GM19238 (cell line): ENCODE measurements around the gene CYSRT1.

Experiments
- DNase-seq: peaks from one replicate; pipeline ENCODE4 v3.0.0; 2011; ENCODE audit warnings: low spot score; ENCODE audit not compliant: insufficient read length

The CYSRT1 gene, protein sequence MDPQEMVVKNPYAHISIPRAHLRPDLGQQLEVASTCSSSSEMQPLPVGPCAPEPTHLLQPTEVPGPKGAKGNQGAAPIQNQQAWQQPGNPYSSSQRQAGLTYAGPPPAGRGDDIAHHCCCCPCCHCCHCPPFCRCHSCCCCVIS

DNA sequence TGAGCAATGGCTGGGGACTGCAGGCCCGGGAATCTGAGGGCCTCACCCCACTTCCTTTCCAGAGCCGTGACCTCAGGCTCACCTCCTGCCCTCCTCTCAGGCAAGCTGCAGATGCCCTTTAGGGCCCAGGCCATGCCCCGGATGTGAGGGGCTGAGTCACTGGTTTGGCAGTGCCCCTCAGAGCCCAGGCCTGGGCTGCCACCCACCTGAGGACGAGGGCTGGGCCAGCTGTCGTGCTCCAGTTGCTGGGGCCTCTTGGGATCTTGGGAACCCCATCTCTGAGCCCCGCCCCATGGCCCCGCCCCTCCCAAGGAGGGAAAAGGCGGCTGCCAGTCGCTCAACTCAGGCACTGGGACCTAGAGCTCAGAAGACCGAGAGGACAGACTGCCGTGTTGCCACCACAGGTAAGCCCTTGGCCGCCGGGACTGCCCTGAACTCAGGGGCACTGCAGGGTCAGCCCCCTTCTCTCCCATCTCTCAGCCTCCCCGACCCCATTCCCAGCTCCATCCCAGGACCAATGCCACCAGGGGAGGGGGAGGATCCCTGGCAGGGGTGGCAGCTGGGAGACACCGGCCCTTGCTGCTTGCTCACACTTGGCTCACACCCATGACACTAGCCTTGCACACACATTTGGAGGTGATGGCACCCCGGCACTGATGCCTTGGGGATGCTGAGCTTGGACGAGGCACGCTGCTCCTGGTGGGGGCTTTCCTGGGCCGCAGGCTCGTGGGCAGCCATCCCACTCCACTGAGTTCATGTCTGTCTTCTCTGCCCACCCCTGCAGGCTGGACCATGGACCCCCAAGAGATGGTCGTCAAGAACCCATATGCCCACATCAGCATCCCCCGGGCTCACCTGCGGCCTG is at the start of gene CYSRT1:
Gene CYSRT1, plus strand, starts transcription at position 345 of the 865 bp plus-strand sequence. Its CDS starts 448 bp downstream, at position 793.
- no peak for DNase-seq

GRCh38 chr9:137175345-137175961 is 49.5 kb upstream of the CYSRT1 start:
- DNase-seq: no peak

- peak; percentile 74 for DNase-seq
Observed at GRCh38 chr9:137176302-137177182, 48.4 kb upstream of the CYSRT1 start.

GRCh38 chr9:137178201-137178938 is 46.6 kb upstream of the CYSRT1 start:
- DNase-seq: no peak

DNA sequence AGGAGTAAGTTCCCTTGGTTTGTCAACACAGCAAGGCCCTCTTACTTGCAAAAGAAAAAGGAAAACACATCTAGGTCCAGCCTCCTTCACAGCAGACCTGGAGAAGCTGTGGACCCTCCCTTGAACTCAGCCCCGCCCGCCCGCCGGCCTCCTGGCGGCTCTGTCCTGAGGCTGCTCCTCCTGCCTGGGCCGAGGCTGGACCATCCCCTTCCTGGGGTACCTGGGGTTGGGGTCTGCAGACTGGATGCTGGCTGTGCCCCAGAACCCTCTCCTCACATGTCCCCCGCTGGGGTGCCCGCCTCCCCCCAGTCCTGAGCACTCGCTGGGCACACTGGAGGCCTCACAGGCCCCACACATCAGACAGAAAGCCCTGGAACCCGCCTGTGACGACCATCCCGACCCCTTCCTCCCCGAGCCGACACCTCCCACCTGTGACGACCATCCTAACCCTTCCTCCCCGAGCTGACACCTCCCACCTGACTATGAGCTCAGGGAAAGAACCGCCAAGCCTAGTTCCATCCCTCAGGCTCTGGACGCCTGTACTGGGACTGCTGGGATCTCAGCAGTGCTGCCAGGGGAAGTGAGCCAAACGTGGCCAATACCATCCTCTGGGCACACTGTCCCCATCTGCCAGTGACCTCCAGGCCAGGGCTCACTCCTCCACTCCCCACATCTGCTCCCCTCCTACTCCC is 45.9 kb upstream of the CYSRT1 start:
- no peak for DNase-seq

DNA sequence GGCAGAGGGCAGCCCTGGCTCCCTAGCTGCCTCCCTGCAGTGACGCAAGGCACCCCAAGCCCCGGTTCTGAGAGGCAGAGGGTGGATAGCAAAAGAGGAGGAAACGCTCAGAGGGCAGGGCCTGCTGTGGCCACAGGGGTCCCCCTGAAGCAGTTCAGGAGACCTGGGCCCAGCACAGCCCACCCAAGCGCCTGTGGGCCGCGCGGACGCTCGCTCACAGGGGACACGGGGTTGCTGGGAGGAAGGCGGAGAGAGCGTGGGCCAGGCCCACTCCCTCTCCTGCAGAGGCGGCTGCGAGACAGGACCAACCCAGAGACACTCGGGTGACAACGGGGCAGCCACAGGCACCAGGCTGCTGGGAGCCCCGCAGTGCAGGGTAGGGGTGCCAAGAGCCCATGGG is 45.2 kb upstream of the CYSRT1 start:
- no peak for DNase-seq

GRCh38 chr9:137180491-137180890 is 44.5 kb upstream of the CYSRT1 start:
- DNase-seq: no peak

DNA sequence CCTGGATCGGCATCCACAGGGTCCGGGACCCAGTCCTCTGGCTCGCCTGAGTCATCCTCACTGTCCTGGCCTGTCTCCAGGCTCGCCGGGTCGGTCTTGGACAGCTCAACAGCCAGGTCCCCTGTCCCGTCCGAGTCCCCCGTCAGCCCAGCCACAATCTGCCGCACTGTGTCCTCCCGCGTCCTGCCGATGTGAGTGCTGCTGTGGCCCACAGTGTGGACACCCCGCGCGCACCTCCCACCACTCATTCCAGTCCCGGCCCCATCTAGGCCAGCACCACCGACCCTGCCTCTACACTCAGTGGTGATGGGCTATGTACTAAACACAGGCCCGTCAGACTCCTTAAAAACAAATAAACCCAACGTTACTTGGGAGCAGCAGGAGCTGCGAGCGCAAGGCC is 43.3 kb upstream of the CYSRT1 start:
- no peak for DNase-seq

- DNase-seq: no peak
Observed at GRCh38 chr9:137182836-137183235, 42.1 kb upstream of the CYSRT1 start.

DNA sequence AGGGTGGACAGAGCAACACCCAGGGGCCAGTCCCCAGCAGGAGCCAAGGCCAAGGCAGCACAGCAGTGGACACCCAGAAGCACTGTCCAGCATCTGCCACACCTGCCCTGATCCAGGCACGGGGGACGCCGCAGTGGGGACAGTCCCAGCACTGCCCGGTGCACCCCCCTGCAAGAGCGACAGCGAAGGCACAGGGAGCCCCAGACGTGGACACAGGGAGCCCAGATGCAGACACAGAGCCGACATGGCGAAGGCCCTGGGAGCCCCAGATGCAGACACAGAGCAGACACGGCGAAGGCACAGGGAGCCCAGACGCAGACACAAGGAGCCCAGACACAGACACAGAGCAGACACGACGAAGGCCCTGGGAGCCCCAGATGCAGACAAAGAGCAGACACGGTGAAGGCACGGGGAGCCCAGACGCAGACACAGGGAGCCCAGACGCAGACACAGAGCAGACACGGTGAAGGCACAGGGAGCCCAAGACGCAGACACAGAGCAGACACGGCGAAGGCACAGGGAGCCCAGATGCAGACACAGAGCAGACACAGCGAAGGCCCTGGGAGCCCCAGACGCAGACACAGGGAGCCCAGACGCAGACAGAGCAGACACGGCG is 40.9 kb upstream of the CYSRT1 start:
- DNase-seq: no peak

DNA sequence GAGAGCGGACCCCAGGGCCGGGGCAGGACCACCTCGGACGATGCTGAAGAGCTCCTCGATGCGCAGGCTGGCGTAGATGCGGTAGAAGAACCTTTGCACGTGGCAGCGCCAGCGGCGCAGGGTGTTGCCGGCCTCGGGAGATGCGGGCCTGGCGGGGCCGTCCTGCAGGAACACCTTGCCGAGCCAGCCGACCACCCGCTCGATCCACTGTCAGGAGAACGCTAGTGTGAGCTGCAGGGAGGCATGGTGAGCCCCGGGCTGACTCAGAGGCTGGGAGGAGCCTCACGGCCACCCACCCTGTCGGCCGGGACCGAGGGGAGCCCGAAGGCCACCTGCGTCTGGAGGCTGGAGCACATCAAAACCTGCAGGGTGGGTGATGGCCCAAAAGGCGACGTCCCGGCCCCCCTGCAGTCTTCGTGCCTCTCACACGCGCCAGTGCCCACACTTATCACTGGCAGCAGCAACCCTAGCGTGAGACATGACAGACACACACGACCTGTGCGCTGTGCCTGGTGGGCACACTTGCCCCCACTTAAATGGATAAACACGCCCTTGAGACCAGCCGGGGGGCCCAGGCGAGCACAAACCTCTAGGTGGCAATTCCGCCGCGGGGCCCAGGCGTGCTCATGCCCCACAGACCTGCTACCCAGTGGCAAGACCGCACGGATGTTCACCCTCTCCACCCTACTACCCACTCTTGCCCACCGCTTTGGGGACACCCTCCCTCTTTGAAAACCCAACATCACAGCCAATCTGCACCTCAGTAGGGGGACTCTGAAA is 39.9 kb upstream of the CYSRT1 start:
- no peak for DNase-seq

GRCh38 chr9:137185921-137186320 is 39.1 kb upstream of the CYSRT1 start:
- DNase-seq: no peak

GRCh38 chr9:137186385-137186784 is 38.6 kb upstream of the CYSRT1 start:
- DNase-seq: no peak

- no peak for DNase-seq
Observed at GRCh38 chr9:137187386-137187785, 37.6 kb upstream of the CYSRT1 start.

DNA sequence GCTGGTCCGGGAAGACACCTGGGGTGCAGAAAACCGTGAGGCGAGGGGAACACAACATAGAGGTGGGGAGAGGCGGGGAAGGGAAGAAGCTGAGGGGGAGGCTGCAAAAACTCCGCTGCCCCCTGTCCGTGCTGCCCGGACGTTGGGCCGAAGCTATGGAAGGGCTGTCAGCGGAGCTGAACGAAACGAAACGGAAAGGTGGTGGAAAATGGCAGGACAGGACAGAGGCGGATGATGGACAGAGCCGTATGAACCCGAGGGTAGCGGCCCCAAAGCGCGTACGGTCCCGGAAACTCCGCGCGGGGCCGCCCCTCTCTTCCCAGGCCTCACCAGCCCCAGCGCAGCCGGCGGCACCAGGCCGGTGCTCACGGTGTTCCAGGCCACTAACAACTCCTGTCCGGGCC is 36.9 kb upstream of the CYSRT1 start:
- no peak for DNase-seq

GRCh38 chr9:137188490-137189296 is 36.3 kb upstream of the CYSRT1 start, which contains the start of the genes ANAPC2 and SSNA1:
Gene ANAPC2, minus strand, starts transcription at chr9:137188560. Its CDS starts 28 bp downstream, at chr9:137188532.
Gene SSNA1, plus strand, starts transcription at chr9:137188676. Its CDS starts 51 bp downstream, at chr9:137188727.
- DNase-seq: peak; percentile 92

- DNase-seq: no peak
Observed at GRCh38 chr9:137189297-137190295, 35.4 kb upstream of the CYSRT1 start.
